ELR (cell line): ENCODE results near the gene COL6A2.
"Not testable (repeated sequence)": the region's sequence is repeated elsewhere in the genome, so short reads cannot be mapped to it uniquely, and the experiment has no call there.

Experiments
- DNase-seq: peaks from one replicate; pipeline ENCODE4 v3.0.0-alpha.2; 2015; ENCODE audit warnings: low read depth

The COL6A2 gene

DNA sequence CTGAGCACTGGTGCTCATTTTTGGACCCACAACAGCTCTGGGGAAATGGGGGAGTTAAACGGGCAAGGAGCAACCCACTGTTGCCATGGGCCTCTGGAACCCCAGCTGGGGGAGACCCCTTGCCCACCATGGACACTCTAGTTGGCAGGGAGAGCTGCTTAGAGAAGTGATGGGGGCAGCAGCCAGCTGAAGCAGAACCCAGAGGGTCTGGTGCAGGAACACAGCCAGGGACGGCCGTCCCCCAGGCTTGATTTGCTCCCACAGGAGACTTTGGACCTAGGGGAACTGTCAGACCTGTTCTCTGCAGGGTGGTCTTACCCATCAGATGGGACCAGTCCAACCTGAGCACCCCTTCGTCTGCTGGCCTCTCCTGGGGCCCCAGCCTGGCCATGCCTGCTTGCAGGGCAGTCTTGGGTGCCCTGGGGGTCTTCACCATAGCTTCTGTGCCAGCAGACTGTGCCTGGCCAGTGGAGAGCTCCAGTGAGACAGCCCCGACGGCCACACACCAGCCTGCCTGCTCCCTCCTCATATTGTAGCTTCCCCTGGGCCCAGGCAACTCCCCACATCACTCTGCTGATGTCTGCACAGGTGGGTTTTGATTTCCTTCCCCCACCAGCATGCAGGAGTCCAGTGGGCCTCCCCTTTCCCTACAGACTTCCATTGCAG, 75.1 kb downstream of the COL6A2 start:
- no peak for DNase-seq

DNA sequence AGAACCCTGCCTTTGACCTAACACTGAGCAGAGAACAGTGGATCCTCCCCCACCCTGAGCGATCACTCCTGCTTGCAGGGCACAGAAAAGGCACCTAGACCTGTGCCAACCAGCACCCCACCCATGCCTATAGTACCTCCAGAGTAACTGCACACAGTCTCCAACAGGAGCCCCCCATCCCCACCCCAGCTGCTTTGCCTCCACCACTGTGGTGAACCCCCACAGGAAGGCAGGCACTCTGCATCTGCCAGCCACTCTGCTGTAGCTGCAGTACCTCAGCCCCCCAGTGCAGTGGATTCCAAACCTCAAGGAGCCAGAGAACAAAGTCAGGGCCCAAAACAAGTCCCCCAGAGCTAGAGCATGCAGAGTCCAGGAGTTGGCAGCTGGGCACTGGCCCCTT, 75.7 kb downstream of the COL6A2 start:
- no peak for DNase-seq

GRCh38 chr21:46176443-46177129, 78.7 kb downstream of the COL6A2 start:
- not testable (repeated sequence) for DNase-seq

GRCh38 chr21:46178961-46179360, 81.0 kb downstream of the COL6A2 start:
- DNase-seq = no peak
